Measurements from ENCODE around the gene LHFPL6. TPM values are rescaled to one million over a fixed set of nuclear protein-coding genes. Genes with fewer than 3 reads are reported as not detected.

Gene LHFPL6
- total and polyA plus RNA-seq, 10 of the 15 experiments (the other 5 are each of a cell fraction or from before 2014, with no cell fraction given): 0.11 to 4.6 (median 0.41) TPM

GRCh38 chr13:39536274-39536673 is 66.7 kb downstream of the LHFPL6 start (continued):
- no peak for TF ChIP-seq BACH1 (IDR thresholded peaks at IDR 0.05; ENCODE audit: borderline replicate concordance)
- TF ChIP-seq HDAC6 (IDR thresholded peaks at IDR 0.05; ENCODE audit: unreplicated experiment): no peak
- no peak for TF ChIP-seq SUZ12 (IDR thresholded peaks at IDR 0.05; ENCODE audit: unreplicated experiment)
- TF ChIP-seq HDGF (IDR thresholded peaks at IDR 0.05): no peak
- no peak for TF ChIP-seq TAF1 (IDR thresholded peaks at IDR 0.05; ENCODE audit: borderline replicate concordance, low read depth, low read length)

- no peaks in the 10 kb centered on the region for H4K20me1 ChIP-seq (ENCODE audit: control insufficient read depth, insufficient read depth)
- no peaks in the 10 kb centered on the region for H3K36me3 ChIP-seq (ENCODE audit: control insufficient read depth in 2 of 2, insufficient read depth in 2 of 2, low read length in 1 of 2)
- no peaks in the 10 kb centered on the region for H3K27me3 ChIP-seq (replicated peaks in 1 of 2; ENCODE audit: control insufficient read depth in 2 of 2, insufficient read depth in 2 of 2, low read length in 1 of 2)
- H3K9me3 ChIP-seq (replicated peaks; ENCODE audit: control insufficient read depth, insufficient read depth, low read length): no peaks in the 10 kb centered on the region
- H3K4me1 ChIP-seq (ENCODE audit: control insufficient read depth, insufficient read depth, low read length): no peaks in the 10 kb centered on the region
- H3K79me2 ChIP-seq (ENCODE audit: control insufficient read depth, insufficient read depth, low read length): no peaks in the 10 kb centered on the region
- no peak for FAIRE-seq
- BruUV-seq (replicated peaks): no TSS peak
- WGBS (ENCODE audit: insufficient coverage, insufficient replicate concordance, low lambda C conversion rate, missing lambda C conversion rate): 13% methylated on average over 3 of the region's 3 CpGs
- intact Hi-C loops (cut with micrococcal nuclease; ENCODE audit: unreplicated experiment): no loop called here
- no peak overlapping the region for H3K9ac ChIP-seq (ENCODE audit: control insufficient read depth, insufficient read depth, low read length)
- in situ Hi-C loops (cut with MboI): no loop called here
- SMC1A ChIA-PET (ENCODE audit: uncharacterized antibody, unreplicated experiment): no interaction called here
- no peak for DNase-seq (ENCODE audit: low read depth, low spot score)
- CTCF ChIA-PET: interaction anchor here (0.6 to 1.7 kb wide), 2 partner anchors 42 to 52 kb away, joined by 3 read pairs; no protein-coding TSS in a partner anchor
- no peak for ATAC-seq
- RAD21 ChIA-PET (ENCODE audit: unreplicated experiment): interaction anchor here (1.1 kb wide), 1 partner anchor 23 kb away, joined by 3 read pairs; no protein-coding TSS in a partner anchor
- no peak overlapping the region for H3K4me3 ChIP-seq
- H3K4me2 ChIP-seq (ENCODE audit: control insufficient read depth, insufficient read depth): no peak overlapping the region
- H3K27ac ChIP-seq (ENCODE audit: control insufficient read depth, insufficient read depth): no peak overlapping the region
- TF ChIP-seq MTA3 (IDR thresholded peaks at IDR 0.05; ENCODE audit: borderline replicate concordance, low read length) (no peak), BRCA1 (IDR thresholded peaks at IDR 0.05; ENCODE audit: low read depth, low read length) (no peak), POU2F2 (IDR thresholded peaks at IDR 0.05; ENCODE audit: borderline replicate concordance, low read depth, low read length) (no peak), HDGF (IDR thresholded peaks at IDR 0.05) (no peak), RUNX3 (IDR thresholded peaks at IDR 0.05; ENCODE audit: low read length) (no peak), REST (IDR thresholded peaks at IDR 0.05; ENCODE audit: low read depth, low read length) (no peak), IKZF2 (IDR thresholded peaks at IDR 0.05) (no peak), GATAD2B (conservative IDR thresholded peaks at IDR 0.05; ENCODE audit: low read depth) (no peak), JUND (IDR thresholded peaks at IDR 0.05; ENCODE audit: low read depth, low read length) (no peak)
- H2AFZ ChIP-seq (ENCODE audit: control insufficient read depth, low read depth, low read length): no peak overlapping the region
- POLR2A ChIA-PET: no interaction called here
These were observed 69.3 kb downstream of the LHFPL6 start for GRCh38 chr13:39533651-39534150.
